Liver (tissue), 3 donors: ENCODE results near the gene HMGN3.

Experiments
- EGR1 ChIP-seq, 2 donors: IDR thresholded peaks; 2 replicates each; pipeline ENCODE4 v1.6.1; 2016 to 2018; ENCODE audit warnings: antibody characterized with exemption in 2 of 2, low read depth in 2 of 2
- GABPA ChIP-seq, 2 donors: IDR thresholded peaks in 1 of 2; conservative IDR thresholded peaks in 1 of 2; 2 replicates each; pipeline ENCODE4 v1.6.1; 2016; ENCODE audit warnings: antibody characterized with exemption in 2 of 2, mild to moderate bottlenecking in 1 of 2, moderate library complexity in 1 of 2
- HNF4A ChIP-seq, 2 donors: conservative IDR thresholded peaks; 2 replicates each; pipeline ENCODE4 v1.6.1; 2016; ENCODE audit warnings: antibody characterized with exemption in 2 of 2, mild to moderate bottlenecking in 2 of 2
- RAD21 ChIP-seq, 2 donors: IDR thresholded peaks; 2 replicates each; pipeline ENCODE4 v1.6.1; 2016; ENCODE audit warnings: antibody characterized with exemption in 2 of 2, mild to moderate bottlenecking in 2 of 2
- TAF1 ChIP-seq: conservative IDR thresholded peaks from 2 replicates; pipeline ENCODE4 v1.6.1; 2016; ENCODE audit warnings: antibody characterized with exemption, mild to moderate bottlenecking
- TF ChIP-seq, protein P1 (sequence below): fragments of 150-350 bp; IDR thresholded peaks from 2 replicates; pipeline ENCODE4 v1.5.1; 2017; ENCODE audit warnings: improper control_type of control experiment, low read depth, low read length; ENCODE audit not compliant: missing input control
- TF ChIP-seq, protein P2 (sequence below): IDR thresholded peaks from 2 replicates; pipeline ENCODE4 v1.6.1; 2016; ENCODE audit warnings: antibody characterized with exemption, mild to moderate bottlenecking
- TF ChIP-seq, protein P3 (sequence below): IDR thresholded peaks from 2 replicates; pipeline ENCODE4 v1.6.1; 2016; ENCODE audit warnings: antibody characterized with exemption
- donor health status: healthy.
- donor health status: healthy.

DNA sequence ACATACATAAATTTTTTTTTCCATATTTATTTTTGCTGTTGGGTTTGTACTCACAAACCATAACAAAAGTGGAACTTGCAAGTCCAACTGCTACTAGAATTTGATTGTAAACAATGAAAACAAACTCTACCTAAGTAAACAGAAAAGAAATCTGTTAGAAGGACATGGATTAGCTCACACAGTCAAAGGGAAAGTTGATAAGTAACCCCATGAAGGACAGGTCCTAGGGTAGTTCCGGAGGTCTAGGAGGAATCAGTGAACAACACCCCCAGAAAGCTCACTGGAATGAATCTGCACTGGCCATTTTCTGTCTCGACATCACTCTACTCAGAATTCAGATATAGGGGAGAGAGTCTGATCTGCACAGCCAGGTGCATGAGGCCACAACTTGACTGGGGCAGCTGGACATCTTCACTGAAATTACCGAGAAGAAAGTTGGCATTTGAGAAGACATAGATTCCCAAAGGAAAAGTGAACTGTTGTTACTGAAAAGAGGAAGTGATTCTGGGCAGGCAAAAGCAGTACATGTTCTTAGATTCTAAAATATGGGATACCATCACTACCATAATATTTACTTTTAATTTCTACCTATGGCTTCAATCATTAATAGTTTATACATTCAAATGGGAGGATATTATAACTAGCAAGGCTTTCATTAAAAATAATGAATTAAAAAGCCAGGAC lies 76.4 kb downstream of the HMGN3 start:
- TF ChIP-seq TAF1: no peak
- TF ChIP-seq, protein P1, sequence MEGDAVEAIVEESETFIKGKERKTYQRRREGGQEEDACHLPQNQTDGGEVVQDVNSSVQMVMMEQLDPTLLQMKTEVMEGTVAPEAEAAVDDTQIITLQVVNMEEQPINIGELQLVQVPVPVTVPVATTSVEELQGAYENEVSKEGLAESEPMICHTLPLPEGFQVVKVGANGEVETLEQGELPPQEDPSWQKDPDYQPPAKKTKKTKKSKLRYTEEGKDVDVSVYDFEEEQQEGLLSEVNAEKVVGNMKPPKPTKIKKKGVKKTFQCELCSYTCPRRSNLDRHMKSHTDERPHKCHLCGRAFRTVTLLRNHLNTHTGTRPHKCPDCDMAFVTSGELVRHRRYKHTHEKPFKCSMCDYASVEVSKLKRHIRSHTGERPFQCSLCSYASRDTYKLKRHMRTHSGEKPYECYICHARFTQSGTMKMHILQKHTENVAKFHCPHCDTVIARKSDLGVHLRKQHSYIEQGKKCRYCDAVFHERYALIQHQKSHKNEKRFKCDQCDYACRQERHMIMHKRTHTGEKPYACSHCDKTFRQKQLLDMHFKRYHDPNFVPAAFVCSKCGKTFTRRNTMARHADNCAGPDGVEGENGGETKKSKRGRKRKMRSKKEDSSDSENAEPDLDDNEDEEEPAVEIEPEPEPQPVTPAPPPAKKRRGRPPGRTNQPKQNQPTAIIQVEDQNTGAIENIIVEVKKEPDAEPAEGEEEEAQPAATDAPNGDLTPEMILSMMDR: no peak
- no peak for TF ChIP-seq GABPA (IDR thresholded peaks at IDR 0.05 in 1 of 2, conservative IDR thresholded peaks at IDR 0.05 in 1 of 2)
- TF ChIP-seq RAD21 (IDR thresholded peaks at IDR 0.05): no peak
- TF ChIP-seq, protein P2, sequence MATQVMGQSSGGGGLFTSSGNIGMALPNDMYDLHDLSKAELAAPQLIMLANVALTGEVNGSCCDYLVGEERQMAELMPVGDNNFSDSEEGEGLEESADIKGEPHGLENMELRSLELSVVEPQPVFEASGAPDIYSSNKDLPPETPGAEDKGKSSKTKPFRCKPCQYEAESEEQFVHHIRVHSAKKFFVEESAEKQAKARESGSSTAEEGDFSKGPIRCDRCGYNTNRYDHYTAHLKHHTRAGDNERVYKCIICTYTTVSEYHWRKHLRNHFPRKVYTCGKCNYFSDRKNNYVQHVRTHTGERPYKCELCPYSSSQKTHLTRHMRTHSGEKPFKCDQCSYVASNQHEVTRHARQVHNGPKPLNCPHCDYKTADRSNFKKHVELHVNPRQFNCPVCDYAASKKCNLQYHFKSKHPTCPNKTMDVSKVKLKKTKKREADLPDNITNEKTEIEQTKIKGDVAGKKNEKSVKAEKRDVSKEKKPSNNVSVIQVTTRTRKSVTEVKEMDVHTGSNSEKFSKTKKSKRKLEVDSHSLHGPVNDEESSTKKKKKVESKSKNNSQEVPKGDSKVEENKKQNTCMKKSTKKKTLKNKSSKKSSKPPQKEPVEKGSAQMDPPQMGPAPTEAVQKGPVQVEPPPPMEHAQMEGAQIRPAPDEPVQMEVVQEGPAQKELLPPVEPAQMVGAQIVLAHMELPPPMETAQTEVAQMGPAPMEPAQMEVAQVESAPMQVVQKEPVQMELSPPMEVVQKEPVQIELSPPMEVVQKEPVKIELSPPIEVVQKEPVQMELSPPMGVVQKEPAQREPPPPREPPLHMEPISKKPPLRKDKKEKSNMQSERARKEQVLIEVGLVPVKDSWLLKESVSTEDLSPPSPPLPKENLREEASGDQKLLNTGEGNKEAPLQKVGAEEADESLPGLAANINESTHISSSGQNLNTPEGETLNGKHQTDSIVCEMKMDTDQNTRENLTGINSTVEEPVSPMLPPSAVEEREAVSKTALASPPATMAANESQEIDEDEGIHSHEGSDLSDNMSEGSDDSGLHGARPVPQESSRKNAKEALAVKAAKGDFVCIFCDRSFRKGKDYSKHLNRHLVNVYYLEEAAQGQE: no peak
- TF ChIP-seq, protein P3, sequence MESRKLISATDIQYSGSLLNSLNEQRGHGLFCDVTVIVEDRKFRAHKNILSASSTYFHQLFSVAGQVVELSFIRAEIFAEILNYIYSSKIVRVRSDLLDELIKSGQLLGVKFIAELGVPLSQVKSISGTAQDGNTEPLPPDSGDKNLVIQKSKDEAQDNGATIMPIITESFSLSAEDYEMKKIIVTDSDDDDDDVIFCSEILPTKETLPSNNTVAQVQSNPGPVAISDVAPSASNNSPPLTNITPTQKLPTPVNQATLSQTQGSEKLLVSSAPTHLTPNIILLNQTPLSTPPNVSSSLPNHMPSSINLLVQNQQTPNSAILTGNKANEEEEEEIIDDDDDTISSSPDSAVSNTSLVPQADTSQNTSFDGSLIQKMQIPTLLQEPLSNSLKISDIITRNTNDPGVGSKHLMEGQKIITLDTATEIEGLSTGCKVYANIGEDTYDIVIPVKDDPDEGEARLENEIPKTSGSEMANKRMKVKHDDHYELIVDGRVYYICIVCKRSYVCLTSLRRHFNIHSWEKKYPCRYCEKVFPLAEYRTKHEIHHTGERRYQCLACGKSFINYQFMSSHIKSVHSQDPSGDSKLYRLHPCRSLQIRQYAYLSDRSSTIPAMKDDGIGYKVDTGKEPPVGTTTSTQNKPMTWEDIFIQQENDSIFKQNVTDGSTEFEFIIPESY: no peak
- TF ChIP-seq EGR1 (IDR thresholded peaks at IDR 0.05; ENCODE audit: low read depth in 2 of 2): no peak
- TF ChIP-seq HNF4A (conservative IDR thresholded peaks at IDR 0.05): peak; percentile 19 to 23
